Raji (cell line): Measurements from ENCODE around the gene BICRAL.

Experiments
- POLR2A ChIP-seq: IDR thresholded peaks from 2 replicates; pipeline ENCODE4 v1.6.1; 2011; ENCODE audit warnings: low read depth, low read length, control low read depth; ENCODE audit not compliant: insufficient read depth

Gene BICRAL

GRCh38 chr6:42783876-42784642, 2.2 kb downstream of the BICRAL start:
- TF ChIP-seq POLR2A: no peak

DNA sequence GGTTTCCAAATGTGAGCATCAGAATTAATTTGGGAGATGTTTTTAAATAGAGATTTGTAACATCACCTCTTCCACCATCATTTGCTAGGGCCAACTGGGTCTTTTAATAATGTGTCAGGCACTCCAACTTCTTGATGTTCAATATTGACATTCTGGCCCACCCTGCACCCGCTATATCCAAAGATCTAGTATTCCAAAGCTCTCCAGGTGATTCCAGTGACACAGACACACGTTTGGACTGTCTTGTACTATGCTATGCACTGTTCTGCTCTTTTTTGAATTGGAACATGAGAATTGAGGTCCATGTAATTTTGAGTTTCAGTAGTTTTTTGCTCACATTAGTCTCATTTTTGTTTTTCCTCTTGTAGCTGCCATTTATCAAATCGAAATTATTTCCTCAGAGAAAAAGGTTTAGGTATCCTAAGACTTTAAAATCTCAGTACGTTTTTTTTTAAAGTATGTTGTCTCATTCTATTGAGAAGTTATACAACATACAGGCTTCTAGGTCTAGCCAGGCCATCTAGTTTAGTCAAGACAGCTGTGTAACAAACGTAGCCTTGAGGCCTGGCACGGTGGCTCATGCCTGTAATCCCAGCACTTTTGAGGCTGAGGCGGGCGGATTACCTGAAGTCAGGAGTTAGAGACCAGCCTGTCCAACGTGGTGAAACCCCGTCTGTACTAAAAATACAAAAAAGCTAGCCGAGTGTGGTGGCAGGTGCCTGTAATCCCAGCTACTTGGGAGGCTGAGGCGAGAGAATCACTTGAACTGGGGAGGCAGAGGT, 3.1 kb downstream of the BICRAL start:
- no peak for TF ChIP-seq POLR2A

- no peak for TF ChIP-seq POLR2A
These were observed 4.7 kb downstream of the BICRAL start for GRCh38 chr6:42786525-42786985.

DNA sequence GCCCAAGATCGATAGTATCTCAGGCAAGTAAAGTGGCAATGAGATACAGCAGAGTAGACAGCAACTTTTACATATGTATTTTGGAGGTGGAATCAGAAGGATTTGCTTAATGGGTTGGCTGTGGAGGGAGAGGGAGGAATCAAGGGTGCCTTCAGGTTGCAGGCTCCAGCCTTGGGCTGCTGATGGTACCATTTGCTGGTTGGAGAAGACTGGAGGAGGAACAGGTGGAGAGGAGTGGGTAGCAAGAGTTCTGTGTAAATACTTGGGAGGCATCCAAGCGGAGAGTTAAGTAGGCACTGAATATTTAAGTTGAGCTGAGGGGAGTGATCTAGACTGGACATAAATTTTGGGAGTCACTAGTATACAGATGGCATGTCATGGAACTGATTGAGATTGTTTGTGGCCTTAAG, 5.2 kb downstream of the BICRAL start:
- TF ChIP-seq POLR2A: no peak

DNA sequence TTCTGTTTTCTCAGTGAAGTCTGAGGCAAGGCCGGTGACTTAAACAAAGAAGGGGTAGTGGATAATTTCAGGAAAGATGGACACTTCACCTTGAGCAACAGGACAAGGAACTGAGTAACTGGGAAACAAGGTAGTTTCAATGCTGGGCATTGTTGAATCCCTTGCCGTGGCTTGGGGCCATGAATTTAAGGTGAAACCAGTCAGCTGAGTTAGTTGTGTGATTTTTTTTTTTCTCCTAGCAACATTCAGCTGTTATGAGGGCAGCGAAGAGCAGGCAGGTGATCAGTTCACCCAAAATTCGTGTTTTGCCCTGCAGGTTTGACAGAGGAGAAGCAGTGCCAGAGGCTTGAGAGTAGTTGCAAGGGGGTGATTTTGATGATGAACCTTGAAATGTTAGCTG, 6.8 kb downstream of the BICRAL start:
- TF ChIP-seq POLR2A: no peak

GRCh38 chr6:42790549-42791181, 8.8 kb downstream of the BICRAL start:
- TF ChIP-seq POLR2A: no peak

- no peak for TF ChIP-seq POLR2A
These were observed 10.0 kb downstream of the BICRAL start for GRCh38 chr6:42791706-42792320.

DNA sequence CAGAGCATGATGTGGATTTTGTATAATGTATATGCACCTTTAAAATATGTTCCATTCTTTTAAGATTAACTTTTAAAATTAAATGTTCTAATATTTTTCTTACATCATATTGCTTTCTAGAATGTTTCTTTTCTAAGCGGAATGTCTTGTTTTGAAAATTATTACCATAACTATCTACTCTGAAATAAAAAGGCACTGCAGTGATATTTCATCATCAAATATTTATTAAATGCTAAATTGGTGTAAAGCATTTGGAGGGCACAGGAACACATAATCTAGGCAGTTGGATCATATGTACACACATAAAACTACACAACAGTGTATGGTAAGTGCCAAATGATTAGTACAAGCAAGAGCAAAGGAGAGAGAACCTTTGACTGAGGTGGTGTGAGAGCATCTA, 13.8 kb downstream of the BICRAL start:
- no peak for TF ChIP-seq POLR2A

DNA sequence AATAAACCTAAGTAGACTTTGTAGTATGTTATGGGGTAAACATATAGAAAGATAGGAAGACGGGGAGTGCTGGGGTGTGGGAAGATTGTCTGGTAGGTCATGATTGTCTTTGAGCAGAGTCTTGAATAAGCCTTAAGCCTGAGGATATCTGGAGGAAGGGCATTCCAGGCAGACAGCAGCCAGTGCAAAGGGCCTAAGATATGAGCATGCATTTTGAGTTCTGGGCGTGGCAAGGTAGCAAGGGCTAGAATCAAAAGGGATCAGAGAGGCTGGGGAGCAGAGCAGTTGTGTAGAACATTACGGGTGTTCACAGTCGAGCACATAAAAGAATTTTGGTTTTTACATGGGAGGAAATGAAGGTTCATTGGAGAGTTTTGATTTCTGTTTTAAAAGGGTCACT, 14.3 kb downstream of the BICRAL start:
- TF ChIP-seq POLR2A: no peak

- TF ChIP-seq POLR2A: no peak
These were observed 23.5 kb downstream of the BICRAL start for GRCh38 chr6:42805297-42805861.

DNA sequence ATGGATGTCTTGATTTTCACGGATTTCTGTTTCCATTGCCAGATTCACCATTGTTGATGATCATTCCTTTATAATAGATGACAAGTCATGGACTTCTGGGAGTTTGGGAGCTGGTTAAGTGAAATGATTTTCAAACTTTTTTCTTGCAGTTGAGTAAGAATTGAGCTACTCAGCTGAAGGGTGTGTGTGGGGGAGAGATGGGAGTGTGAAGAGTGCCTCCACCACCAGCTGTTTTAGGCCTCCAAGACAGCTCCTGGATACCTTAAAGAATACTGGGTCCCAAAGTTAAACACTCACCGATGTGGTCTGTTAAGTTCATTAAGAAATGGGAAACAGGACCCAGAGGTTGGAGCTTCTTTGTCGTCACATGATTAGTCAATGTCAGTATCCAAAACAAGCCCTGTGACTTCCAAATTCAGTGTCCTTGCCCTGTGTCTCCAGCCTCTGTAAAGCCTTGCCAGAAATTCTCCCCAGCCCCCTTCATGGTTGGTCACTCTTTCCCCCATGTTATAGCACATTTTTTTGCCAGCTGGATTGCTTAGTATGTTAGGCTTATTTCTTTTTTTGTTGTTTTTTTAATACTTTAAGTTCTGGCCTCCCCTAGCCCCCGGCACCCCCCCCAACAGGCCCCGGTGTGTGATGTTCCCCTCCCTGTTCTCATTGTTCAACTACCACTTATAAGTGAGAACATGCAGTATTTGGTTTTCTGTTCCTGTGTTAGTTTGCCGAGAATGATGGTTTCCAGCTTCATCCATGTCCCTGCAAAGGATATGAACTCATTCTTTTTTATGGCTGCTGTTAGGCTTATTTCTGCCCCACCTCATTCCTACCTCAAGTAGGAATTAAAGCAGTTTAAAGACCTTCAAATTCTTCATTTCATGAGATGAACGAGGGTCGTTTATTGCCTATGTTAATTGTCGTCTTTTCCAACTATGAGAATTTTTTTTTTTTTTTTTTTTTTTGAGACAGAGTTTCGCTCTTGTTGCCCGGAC, 26.9 kb downstream of the BICRAL start:
- TF ChIP-seq POLR2A: no peak

- no peak for TF ChIP-seq POLR2A
These were observed 31.3 kb downstream of the BICRAL start for GRCh38 chr6:42813074-42813645.

- no peak for TF ChIP-seq POLR2A
These were observed 32.1 kb downstream of the BICRAL start for GRCh38 chr6:42813906-42814444.
